Endothelial cell (in vitro differentiated cells): Measurements from ENCODE around the gene LPCAT1. TPM values are rescaled to one million over a fixed set of nuclear protein-coding genes. Genes with fewer than 3 reads are reported as not detected.
A peak's percentile ranks its signal among the peaks of the same experiment; 100 is the strongest.

Experiments used
- DNase-seq: peaks from one replicate; pipeline ENCODE4 v3.0.0; 2021; ENCODE audit warnings: low spot score
- H3K27ac Mint-ChIP-seq: one replicate; pipeline ENCODE4 v1.8.0; 2021; ENCODE audit warnings: mixed read lengths, inconsistent platforms; ENCODE audit not compliant: unreplicated experiment
- H3K27me3 Mint-ChIP-seq: one replicate; pipeline ENCODE4 v1.8.0; 2021; ENCODE audit warnings: mild to moderate bottlenecking, moderate library complexity, mixed read lengths, inconsistent platforms; ENCODE audit not compliant: unreplicated experiment
- H3K36me3 Mint-ChIP-seq: one replicate; pipeline ENCODE4 v1.8.0; 2021; ENCODE audit warnings: mild to moderate bottlenecking, low read depth, mixed read lengths, inconsistent platforms; ENCODE audit not compliant: unreplicated experiment
- H3K4me1 Mint-ChIP-seq: one replicate; pipeline ENCODE4 v1.8.0; 2021; ENCODE audit warnings: mild to moderate bottlenecking, mixed read lengths, inconsistent platforms; ENCODE audit not compliant: unreplicated experiment
- H3K4me3 Mint-ChIP-seq: one replicate; pipeline ENCODE4 v1.8.0; 2021; ENCODE audit warnings: mild to moderate bottlenecking, mixed read lengths, inconsistent platforms; ENCODE audit not compliant: unreplicated experiment
- H3K9me3 Mint-ChIP-seq: one replicate; pipeline ENCODE4 v1.8.0; 2021; ENCODE audit warnings: mixed read lengths, inconsistent platforms; ENCODE audit not compliant: unreplicated experiment
- total RNA-seq: library from RNA; stranded (reverse); fragmentation: NEBNext Ultra II Directional; extraction: Animal tissue kit (Norgen Biotek cat#: 25700); gene quantifications from one replicate; pipeline ENCODE4 v1.2.1, GENCODE V29; 2021; ENCODE audit not compliant: unreplicated experiment
- TF ChIP-seq, protein P1 (sequence below): fragments of 200-600 bp; sonication (generic); IDR thresholded peaks from one replicate; pipeline ENCODE4 v1.5.0; 2021; ENCODE audit warnings: antibody characterized with exemption; ENCODE audit not compliant: unreplicated experiment

LPCAT1 gene
- total RNA-seq, 1 donor from 2014 or later, result 81.3 TPM

DNA sequence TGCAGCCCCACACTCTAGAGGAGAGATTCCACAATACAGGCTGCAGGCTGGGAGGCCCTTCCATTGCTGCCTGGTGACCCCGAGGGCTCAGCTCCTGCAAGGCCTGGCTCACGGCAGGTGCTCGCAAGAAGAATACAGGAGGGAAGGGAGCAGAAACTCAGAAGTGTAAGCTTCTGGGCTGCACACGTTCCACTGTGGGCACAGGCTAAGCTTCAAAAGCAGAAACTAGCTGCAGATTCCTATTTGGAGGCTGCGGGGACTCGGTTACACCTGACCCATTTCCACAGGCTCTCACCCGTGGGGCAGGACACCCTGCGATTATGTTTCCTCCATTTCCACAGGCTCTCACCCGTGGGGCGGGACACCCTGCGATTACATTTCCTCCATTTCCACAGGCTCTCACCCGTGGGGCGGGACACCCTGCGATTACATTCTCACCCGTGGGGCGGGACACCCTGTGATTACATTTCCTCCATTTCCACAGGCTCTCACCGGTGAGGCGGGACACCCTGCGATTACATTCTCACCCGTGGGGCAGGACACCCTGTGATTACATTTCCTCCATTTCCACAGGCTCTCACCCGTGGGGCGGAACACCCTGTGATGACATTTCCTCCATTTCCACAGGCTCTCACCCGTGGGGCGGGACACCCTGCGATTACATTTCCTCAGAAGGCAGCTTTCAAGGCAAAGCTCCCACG is 10.3 kb downstream of the LPCAT1 start:
- TF ChIP-seq, protein P1, sequence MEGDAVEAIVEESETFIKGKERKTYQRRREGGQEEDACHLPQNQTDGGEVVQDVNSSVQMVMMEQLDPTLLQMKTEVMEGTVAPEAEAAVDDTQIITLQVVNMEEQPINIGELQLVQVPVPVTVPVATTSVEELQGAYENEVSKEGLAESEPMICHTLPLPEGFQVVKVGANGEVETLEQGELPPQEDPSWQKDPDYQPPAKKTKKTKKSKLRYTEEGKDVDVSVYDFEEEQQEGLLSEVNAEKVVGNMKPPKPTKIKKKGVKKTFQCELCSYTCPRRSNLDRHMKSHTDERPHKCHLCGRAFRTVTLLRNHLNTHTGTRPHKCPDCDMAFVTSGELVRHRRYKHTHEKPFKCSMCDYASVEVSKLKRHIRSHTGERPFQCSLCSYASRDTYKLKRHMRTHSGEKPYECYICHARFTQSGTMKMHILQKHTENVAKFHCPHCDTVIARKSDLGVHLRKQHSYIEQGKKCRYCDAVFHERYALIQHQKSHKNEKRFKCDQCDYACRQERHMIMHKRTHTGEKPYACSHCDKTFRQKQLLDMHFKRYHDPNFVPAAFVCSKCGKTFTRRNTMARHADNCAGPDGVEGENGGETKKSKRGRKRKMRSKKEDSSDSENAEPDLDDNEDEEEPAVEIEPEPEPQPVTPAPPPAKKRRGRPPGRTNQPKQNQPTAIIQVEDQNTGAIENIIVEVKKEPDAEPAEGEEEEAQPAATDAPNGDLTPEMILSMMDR, result no peak
- Mint-ChIP-seq H3K27me3 (peaks cover 10% of the 10 kb centered on the region), H3K4me1 (peaks cover 22% of the 10 kb centered on the region), H3K36me3 (peaks cover 10% of the 10 kb centered on the region), H3K9me3 (no peaks in the 10 kb centered on the region), H3K4me3 (peak overlapping the region; percentile 56), H3K27ac (no peak overlapping the region)
- DNase-seq, result no peak

DNA sequence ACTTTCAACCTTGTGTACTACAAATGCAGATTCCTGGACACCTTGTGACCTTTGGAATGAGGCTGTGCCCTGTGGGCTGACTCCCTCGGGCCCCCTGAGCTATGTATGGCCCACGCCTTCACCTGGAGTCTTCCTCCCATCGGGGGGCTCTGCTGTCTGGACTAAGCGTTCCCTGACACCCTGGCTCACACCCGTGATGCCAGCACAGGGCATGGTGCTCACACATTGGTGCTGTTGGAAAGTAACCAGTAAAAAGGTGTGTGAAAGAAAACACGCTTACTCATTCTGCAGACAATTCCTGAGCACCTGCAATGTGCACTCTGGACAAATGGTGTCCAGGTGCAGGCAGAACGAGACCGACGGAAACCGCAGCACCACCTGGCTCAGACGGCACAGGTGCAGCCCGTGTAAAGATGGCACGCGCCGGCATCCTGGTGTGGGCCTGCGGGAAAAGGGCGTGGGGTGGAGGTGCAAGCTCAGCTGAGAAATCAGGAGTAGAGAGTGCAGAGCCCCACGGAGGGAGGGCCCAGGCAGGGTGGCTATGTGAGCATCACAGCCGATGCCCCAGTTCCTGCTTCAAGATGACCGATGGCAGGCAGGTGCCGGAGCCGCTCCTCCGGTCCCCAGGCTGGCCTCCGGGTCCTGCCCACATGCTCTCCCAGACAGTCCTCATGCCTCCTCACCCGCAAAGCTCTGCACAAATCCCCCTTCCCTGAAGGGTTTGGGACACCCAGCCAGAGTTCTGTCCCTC is 11.0 kb downstream of the LPCAT1 start:
- TF ChIP-seq, protein P1, result no peak
- peaks cover 10% of the 10 kb centered on the region for H3K27me3 Mint-ChIP-seq
- peaks cover 10% of the 10 kb centered on the region for H3K36me3 Mint-ChIP-seq
- no peak overlapping the region for H3K27ac Mint-ChIP-seq
- DNase-seq, result peak; percentile 1
- H3K4me3 Mint-ChIP-seq, result peak overlapping the region; percentile 16
- H3K9me3 Mint-ChIP-seq, result no peaks in the 10 kb centered on the region
- peaks cover 22% of the 10 kb centered on the region for H3K4me1 Mint-ChIP-seq

DNA sequence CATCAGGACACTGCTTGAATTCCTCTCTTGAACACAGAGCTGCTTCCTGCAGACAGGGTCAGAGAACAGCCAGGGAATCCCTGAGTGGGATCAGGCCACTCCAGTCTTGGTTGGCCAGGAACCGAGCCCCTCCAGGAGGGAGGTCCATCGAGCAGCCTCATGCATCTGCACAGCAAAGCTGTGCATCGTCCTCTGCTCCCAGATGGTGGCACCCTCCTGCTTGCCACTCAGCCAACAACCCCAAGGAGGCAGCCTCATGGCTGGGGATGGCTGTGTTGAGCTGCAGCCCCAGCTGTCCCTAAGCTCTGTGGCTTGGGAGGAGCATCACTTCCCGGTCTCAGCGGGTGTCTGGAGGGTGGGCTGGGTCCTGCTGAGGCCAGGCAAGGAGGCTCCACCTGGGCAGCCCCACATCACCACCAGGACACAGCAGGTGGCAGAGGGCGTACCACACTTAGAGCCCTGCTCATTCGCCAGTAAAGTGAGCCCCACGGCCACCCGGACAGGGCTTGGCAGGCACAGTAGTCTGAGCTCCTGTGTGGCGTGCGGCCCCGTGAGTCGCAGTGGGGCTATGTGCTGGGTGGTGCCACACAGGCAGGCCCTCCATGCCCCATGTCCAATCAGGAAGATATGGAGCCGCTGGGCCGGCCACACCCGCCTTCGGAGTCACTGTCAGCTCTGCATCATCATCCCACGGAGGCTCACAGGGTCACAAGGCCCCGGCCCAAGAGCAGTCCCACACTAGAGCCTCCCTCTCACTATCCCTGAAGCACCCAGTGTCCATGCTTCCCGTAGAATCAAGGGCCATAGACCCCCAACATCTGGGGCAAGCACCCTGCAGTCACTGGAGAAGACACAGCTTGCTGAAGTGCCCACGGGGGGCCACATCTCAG is 11.9 kb downstream of the LPCAT1 start:
- TF ChIP-seq, protein P1, result no peak
- H3K9me3 Mint-ChIP-seq, result no peaks in the 10 kb centered on the region
- H3K36me3 Mint-ChIP-seq, result peaks cover 15% of the 10 kb centered on the region
- H3K27me3 Mint-ChIP-seq, result peaks cover 6% of the 10 kb centered on the region
- no peak for DNase-seq
- no peak overlapping the region for H3K27ac Mint-ChIP-seq
- H3K4me1 Mint-ChIP-seq, result peaks cover 19% of the 10 kb centered on the region
- no peak overlapping the region for H3K4me3 Mint-ChIP-seq

DNA sequence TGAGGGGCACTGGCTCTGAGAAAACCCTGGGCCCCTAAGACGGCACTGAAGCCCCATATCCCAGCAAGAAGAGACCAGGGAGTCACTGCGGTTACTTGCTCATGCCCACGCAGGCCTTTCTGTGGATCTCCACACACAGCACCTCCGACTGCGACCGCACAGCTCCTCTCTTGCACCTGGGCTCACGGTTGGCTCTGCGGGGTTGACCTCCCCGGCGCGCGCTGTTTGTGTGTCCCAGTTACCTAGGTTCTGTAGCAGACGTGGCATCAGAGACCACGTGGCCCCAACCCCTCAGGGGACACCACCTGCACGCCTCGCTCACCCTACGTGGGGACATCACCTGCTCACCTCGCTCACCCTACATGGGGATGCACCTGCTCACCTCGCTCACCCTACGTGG is 12.7 kb downstream of the LPCAT1 start:
- no peak for DNase-seq
- H3K4me3 Mint-ChIP-seq, result no peak overlapping the region
- H3K27me3 Mint-ChIP-seq, result peaks cover 4% of the 10 kb centered on the region
- H3K9me3 Mint-ChIP-seq, result no peaks in the 10 kb centered on the region
- TF ChIP-seq, protein P1, result no peak
- peaks cover 11% of the 10 kb centered on the region for H3K4me1 Mint-ChIP-seq
- H3K27ac Mint-ChIP-seq, result no peak overlapping the region
- peaks cover 17% of the 10 kb centered on the region for H3K36me3 Mint-ChIP-seq
